ENCODE results near the gene NBPF26. TPM values are rescaled to one million over a fixed set of nuclear protein-coding genes. Genes with fewer than 3 reads are reported as not detected.
"Not testable (repeated sequence)": the region's sequence is repeated elsewhere in the genome, so short reads cannot be mapped to it uniquely, and the experiment has no call there.

The NBPF26 gene
- total RNA-seq, 1 donor from 2014 or later: 6.4 TPM

DNA sequence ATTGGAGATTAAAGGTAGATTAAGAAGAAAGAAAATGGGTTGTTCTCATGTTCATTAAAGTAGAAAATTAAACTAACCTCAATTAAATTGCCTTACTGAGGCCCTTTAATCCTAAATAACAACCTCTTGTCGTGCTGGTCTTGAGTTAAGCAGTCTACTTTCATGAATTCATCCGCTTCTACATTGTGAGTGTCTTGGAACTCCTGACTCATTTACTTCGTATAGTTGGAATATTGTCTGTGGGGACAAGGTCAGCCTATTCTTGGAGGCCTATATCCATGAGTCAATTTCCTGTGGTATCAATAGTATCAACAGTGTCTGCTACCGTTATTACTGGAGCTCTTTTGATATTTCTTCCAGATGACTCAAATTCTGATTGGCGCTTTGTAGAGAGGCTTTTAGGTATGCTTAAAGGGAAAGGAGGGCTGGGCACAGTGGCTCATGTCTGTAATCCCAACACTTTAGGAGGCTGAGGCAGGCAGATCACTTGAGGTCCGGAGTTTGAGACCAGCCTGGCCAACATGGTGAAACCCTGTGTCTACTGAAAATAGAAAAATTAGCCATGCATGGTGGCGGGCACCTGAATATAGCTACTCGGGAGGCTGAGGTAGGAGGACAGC lies 136.0 kb downstream of the NBPF26 start:
- H3K4me3 ChIP-seq; H3K36me3 ChIP-seq; DNase-seq (ENCODE audit: low spot score in 2 of 2); H3K27ac ChIP-seq; intact Hi-C loops (cut with DNase I); H3K27me3 ChIP-seq; H3K9me3 ChIP-seq; H3K4me1 ChIP-seq: not testable (repeated sequence)

DNA sequence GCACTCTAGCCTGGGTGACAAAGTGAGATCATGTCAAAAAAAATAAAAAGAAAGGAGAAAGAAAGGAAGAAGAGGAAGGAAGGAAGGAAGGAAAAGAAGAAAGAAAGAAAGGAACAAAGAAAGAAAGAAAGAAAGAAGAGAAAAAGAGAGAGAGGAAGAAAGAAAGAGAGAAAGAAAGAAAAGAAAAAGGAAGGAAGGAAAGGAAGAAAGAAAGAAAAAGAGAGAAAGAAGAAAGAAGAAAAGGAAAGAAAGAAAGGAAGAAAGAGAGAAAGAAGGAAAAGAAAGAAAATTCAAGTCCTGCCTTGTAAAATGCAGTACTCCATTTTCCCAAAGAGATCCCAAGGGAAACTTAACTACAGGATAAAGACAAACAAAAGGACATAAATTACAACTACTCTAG lies 154.5 kb downstream of the NBPF26 start:
- DNase-seq (ENCODE audit: low spot score in 2 of 2); intact Hi-C loops (cut with DNase I); H3K27me3 ChIP-seq: not testable (repeated sequence)

DNA sequence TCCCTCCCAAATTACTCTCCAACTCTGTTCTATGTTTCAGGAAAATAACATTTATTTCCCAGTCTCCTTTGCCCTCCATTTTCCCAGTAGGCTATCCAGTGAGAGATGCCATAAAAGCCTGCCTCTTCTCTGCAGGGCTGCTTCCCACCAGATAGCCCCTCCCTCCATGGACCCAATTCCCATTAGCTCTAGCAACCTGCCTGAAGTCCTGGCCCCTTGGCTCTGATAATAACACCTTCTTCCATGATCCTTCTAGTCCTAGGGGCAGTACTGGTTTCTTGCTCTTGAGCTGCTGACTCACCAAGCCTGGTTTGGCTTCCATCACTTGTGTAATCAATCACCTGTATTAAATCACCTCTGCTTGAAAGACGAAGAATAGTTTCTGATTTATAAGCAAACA lies 156.3 kb downstream of the NBPF26 start:
- H3K4me3 ChIP-seq; H3K4me1 ChIP-seq; H3K27me3 ChIP-seq; H3K9me3 ChIP-seq; intact Hi-C loops (cut with DNase I); H3K36me3 ChIP-seq; H3K27ac ChIP-seq; DNase-seq (ENCODE audit: low spot score in 2 of 2): not testable (repeated sequence)

More for the DNA sequence above, 154.5 kb downstream of the NBPF26 start:
- H3K36me3 ChIP-seq, H3K4me3 ChIP-seq, H3K9me3 ChIP-seq, H3K27ac ChIP-seq, H3K4me1 ChIP-seq: not testable (repeated sequence)

DNA sequence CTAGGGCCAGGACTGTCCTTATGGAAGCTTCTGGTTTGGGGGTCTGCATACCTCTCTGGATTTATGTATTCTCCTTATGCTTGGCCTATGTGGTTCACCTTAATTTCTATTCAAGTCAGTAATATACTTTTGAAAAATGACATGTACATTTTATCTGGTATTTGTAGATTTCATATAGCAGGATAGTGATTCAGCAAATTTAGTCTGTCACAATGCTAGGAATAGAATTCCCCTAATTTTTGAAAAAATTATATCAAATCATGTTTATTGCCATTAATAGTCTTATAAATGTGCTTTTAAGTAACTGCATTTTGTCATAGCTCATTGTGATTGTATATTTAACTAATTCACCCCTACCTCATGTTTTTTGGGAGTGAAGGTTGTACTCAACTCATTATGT lies 158.2 kb downstream of the NBPF26 start:
- H3K27me3 ChIP-seq; H3K9me3 ChIP-seq; intact Hi-C loops (cut with DNase I); H3K27ac ChIP-seq; DNase-seq (ENCODE audit: low spot score in 2 of 2); H3K4me3 ChIP-seq; H3K36me3 ChIP-seq; H3K4me1 ChIP-seq: not testable (repeated sequence)

Other genes starting within 250 kb of the NBPF26 start
- not detected for gene PPIAL4A, start 165.8 kb downstream of the NBPF26 start, total RNA-seq

Data from ascending aorta (tissue), 2 donors.